ENCODE results near the gene FGD3. TPM values are rescaled to one million over a fixed set of nuclear protein-coding genes. Genes with fewer than 3 reads are reported as not detected.
"Not testable (repeated sequence)": the region's sequence is repeated elsewhere in the genome, so short reads cannot be mapped to it uniquely, and the experiment has no call there.

The FGD3 gene, protein sequence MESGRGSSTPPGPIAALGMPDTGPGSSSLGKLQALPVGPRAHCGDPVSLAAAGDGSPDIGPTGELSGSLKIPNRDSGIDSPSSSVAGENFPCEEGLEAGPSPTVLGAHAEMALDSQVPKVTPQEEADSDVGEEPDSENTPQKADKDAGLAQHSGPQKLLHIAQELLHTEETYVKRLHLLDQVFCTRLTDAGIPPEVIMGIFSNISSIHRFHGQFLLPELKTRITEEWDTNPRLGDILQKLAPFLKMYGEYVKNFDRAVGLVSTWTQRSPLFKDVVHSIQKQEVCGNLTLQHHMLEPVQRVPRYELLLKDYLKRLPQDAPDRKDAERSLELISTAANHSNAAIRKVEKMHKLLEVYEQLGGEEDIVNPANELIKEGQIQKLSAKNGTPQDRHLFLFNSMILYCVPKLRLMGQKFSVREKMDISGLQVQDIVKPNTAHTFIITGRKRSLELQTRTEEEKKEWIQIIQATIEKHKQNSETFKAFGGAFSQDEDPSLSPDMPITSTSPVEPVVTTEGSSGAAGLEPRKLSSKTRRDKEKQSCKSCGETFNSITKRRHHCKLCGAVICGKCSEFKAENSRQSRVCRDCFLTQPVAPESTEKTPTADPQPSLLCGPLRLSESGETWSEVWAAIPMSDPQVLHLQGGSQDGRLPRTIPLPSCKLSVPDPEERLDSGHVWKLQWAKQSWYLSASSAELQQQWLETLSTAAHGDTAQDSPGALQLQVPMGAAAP
- 10 to 100 TPM; 70.6 to 80.2 TPM for total RNA-seq

DNA sequence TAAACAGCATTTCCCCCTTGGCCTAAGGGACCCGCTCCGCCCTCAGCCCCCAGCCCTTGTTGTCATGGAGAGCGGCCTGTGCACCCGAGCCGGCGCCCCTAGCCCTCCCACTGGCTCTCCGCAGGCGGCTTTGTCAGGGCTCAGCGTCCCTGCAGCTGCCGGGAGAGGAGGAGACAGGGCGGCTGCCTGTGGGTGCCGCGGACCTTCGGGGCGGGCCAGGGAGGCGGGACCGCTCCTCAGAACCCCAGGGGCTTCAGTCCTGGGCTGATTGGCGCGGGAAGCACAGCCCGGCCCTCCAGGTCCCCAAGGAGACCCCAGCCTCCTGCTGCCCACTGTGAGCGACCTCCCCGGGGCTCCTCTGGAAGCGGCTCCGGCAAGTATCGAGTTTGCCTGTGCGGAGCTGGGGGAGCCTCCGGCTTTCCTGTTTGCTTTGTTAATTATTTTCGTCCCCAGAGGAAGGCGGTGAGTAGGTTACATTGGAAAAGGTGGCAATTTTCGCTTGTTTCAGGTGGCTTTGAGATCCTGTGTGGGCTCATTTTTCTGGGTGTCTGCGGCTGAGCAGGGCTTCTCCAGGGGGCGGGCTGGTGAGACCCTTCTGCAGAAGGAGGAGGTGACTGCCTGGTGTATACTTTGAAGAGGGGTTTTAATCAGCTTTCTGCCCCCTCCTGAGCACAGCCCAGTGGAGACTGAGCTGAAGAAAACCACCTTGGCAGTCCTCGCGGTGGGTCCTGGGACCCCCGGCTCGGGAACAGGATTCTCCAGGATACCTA, at the start of gene FGD3:
Gene FGD3, plus strand, starts transcription at position 256 of the 770 bp plus-strand sequence. CDS start 28,734 bp downstream, outside the sequence.
- Mint-ChIP-seq H3K4me1 (peaks cover 39% of the 10 kb centered on the region), H3K27me3 (no peaks in the 10 kb centered on the region), H3K4me3 (peak within 1 kb of the TSS; percentile 89), H3K36me3 (ENCODE audit: low read depth) (no peaks in the 10 kb centered on the region), H3K27ac (peak within 1 kb of the TSS; percentile 89), H3K9me3 (no peaks in the 10 kb centered on the region)
- ATAC-seq (replicated peaks) = peak; percentile 86

DNA sequence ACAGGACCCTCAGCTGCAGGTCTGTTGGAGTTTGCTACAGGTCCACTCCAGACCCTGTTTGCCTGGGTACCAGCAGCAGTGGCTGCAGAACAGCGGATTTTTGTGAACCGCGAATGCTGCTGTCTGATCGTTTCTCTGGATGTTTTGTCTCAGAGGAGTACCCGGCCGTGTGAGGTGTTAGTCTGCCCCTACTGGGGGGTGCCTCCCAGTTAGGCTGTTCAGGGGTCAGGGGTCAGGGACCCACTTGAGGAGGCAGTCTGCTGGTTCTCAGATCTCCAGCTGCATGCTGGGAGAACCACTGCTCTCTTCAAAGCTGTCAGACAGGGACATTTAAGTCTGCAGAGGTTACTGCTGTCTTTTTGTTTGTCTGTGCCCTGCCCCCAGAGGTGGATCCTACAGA, 42.2 kb upstream of the FGD3 start:
- ATAC-seq (replicated peaks); H3K4me1 Mint-ChIP-seq; H3K36me3 Mint-ChIP-seq (ENCODE audit: low read depth); H3K27ac Mint-ChIP-seq; H3K9me3 Mint-ChIP-seq; H3K27me3 Mint-ChIP-seq: not testable (repeated sequence)
- H3K4me3 Mint-ChIP-seq = peak overlapping the region; percentile 16

DNA sequence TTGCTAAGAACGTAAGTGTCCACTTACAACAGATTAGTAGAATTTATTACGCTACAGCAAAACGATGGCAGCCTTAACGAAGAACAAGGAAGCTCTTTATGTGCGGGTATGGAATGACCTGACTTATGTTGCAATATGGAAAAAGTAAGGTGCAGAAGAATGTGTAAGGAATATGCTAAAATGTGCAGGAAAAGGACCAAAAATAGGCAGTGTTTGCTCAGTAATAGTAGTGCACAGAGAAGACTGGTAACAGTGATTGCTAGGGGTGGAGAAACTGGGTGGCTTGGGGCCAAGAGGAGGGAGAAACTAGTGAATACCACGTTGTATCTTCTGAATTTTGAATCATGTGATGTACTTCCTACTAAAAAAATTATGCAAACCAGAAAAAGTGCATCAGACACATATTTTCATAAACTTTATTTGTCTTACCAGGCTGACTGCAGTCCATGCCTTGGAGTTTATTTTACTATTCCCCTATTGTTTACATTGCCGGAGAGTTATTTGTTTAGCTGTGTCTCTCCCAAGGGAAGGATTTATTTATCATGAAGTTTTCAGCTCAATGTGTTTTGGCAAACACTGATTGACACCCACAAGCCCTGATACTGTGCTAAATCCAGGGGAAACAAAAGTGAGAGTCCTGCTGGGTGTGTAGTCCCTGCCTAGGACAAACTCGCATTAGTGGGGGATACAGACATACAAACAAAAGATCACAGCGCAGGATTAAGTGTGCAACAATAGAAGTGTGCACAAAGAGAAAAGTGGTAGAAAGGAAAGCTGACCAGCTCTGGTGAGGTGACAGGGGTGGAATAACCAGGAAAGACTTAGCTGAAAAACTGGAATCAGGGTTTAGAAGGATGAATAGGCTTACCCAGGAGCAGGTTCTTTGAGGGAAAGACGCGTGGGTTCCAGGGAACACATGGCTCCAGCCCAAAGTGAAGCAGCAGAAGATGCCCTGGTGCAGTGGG, 35.5 kb upstream of the FGD3 start:
- Mint-ChIP-seq H3K9me3 (no peaks in the 10 kb centered on the region), H3K27me3 (peaks cover 3% of the 10 kb centered on the region), H3K4me3 (no peak overlapping the region), H3K4me1 (no peaks in the 10 kb centered on the region), H3K36me3 (ENCODE audit: low read depth) (no peaks in the 10 kb centered on the region), H3K27ac (no peak overlapping the region)
- no peak for ATAC-seq (replicated peaks)

DNA sequence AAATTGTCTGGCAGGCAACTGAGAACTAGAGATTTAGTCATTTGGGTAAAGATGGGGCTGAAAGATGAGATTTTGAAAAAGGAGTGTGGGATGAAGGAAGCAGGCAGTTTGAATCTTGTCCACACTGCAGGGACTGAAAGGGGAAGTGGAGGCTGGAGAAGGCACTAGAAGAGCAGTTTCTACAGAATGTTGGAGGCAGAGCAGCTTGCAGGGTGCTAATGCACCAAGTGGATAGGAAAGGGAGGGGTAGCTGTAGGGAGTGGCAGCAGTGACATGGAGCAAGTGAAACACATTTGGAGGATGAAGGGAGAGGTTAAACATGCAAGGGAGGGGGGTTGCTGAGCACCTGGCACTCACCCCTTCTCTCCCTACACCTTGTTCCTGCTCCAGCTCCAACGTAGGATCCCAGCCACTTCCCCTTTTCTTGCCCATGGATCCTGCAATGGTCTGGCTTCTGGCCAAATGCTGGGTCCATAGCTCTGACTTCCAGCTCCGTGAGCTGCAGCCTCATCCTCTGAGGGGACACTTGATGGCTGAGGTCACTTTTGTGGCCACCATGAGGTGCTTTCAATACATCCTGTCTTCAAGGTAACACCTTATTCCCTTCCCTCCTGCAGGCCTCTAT, 30.0 kb upstream of the FGD3 start:
- H3K4me3 Mint-ChIP-seq = no peak overlapping the region
- no peaks in the 10 kb centered on the region for H3K36me3 Mint-ChIP-seq (ENCODE audit: low read depth)
- no peak overlapping the region for H3K27ac Mint-ChIP-seq
- ATAC-seq (replicated peaks) = no peak
- no peaks in the 10 kb centered on the region for H3K27me3 Mint-ChIP-seq
- H3K4me1 Mint-ChIP-seq = peaks cover 6% of the 10 kb centered on the region
- H3K9me3 Mint-ChIP-seq = no peaks in the 10 kb centered on the region

DNA sequence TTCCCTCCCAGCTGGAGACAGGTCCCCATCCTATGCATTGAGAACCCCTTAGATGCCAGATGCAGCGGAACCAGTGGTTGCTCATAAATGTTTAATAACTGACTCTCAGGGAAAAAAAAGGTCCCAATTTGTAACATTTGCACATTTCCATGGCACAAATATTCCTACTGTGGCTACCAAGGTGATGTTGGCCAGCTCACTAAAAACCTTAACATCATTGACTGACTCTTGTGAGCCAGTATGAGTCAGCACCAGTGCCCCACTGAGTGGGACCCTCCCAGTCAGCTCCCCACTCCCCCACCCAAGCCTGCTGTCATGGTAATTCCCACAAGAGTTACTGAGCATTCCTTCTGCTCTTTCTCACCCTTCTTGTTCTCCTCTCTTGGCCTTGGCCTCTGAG, 26.9 kb upstream of the FGD3 start:
- Mint-ChIP-seq H3K4me1 (peaks cover 6% of the 10 kb centered on the region), H3K27me3 (no peaks in the 10 kb centered on the region), H3K27ac (no peak overlapping the region), H3K4me3 (no peak overlapping the region), H3K36me3 (ENCODE audit: low read depth) (no peaks in the 10 kb centered on the region), H3K9me3 (no peaks in the 10 kb centered on the region)
- no peak for ATAC-seq (replicated peaks)

DNA sequence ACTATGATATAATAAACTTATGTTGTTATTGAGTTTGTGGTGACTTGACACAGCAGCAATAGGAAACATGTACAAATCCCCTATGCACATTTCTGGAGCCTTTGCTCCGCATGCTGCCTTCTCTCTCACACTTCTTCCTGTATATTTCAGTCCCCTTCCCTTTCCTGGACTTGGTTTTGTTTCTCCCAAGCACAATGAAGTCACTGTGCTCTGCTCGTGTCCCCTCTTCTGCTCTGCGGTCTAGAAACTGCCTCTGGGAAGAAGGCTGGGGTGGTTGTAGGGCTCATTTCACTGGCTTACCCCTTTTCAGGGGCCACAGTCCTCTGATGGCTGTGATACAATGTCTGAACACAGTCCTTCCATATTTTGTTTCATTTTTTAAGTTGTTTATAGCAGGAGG, 15.7 kb upstream of the FGD3 start:
- no peaks in the 10 kb centered on the region for H3K9me3 Mint-ChIP-seq
- H3K4me3 Mint-ChIP-seq = no peak overlapping the region
- H3K27me3 Mint-ChIP-seq = no peaks in the 10 kb centered on the region
- ATAC-seq (replicated peaks) = no peak
- H3K27ac Mint-ChIP-seq = no peak overlapping the region
- no peaks in the 10 kb centered on the region for H3K4me1 Mint-ChIP-seq
- H3K36me3 Mint-ChIP-seq (ENCODE audit: low read depth) = no peaks in the 10 kb centered on the region

DNA sequence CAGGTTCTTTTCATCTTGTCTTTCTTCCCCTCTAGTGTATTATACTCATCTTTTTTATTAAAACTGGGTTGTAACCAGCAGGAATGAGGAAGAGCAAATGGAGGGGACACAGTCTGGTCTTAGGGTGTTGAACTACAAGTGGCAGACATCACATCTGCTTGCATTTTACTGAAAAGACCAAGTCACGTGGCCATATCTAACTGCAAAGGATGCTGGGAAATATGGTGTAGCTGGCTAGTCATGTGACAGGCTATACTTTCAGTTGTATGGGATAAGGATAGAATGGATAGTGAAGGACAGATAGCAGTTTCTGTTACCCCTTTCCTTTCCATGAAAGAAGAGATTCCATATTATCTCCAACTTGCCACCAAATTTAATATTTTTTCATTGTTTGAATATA, 13.0 kb upstream of the FGD3 start:
- Mint-ChIP-seq H3K36me3 (ENCODE audit: low read depth) (no peaks in the 10 kb centered on the region), H3K27ac (no peak overlapping the region), H3K9me3 (no peaks in the 10 kb centered on the region), H3K4me3 (no peak overlapping the region), H3K4me1 (no peaks in the 10 kb centered on the region), H3K27me3 (no peaks in the 10 kb centered on the region)
- no peak for ATAC-seq (replicated peaks)

DNA sequence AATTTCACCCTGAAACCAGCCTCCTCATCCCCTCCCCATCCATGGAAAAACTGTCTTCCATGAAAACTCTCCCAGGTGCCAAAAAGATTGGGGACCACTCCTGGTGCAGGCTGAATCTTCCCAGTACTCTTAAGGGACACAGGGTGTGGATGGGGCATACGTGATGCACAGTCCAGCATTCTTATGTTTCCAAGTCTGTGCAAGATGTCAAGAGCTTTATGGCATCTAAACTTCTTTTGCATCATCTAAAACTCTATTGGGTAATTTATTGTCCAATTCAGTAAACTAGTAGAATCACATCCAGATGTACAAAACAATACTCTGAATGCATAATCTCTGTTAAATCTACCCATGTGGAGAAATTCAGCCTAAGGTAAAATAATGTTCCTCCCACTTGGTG, 9.3 kb upstream of the FGD3 start:
- Mint-ChIP-seq H3K27ac (no peak overlapping the region), H3K36me3 (ENCODE audit: low read depth) (no peaks in the 10 kb centered on the region), H3K4me3 (no peak overlapping the region), H3K4me1 (no peaks in the 10 kb centered on the region), H3K27me3 (no peaks in the 10 kb centered on the region), H3K9me3 (no peaks in the 10 kb centered on the region)
- no peak for ATAC-seq (replicated peaks)

DNA sequence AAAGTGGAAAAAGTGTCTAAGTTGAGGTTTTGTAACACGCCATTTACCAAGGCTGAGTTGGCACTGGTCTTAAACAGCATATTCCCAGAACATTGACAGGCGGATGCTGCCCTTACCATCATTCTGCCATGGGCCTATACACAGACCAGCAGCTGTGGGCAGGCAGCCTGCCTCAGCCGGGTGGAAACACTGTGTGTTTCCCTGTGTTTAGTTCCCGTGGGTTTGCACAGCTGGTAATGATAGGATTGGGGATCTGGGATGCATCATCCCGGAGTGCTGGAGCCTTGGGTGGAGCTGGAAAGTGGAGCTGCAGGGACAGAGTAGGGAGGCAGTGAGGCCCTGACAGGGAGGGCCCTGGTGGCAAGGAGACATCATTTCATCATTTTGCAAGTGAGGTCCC, 5.5 kb upstream of the FGD3 start:
- no peaks in the 10 kb centered on the region for H3K9me3 Mint-ChIP-seq
- no peak for ATAC-seq (replicated peaks)
- no peaks in the 10 kb centered on the region for H3K36me3 Mint-ChIP-seq (ENCODE audit: low read depth)
- H3K27ac Mint-ChIP-seq = no peak overlapping the region
- H3K4me1 Mint-ChIP-seq = peaks cover 5% of the 10 kb centered on the region
- H3K4me3 Mint-ChIP-seq = no peak overlapping the region
- no peaks in the 10 kb centered on the region for H3K27me3 Mint-ChIP-seq

DNA sequence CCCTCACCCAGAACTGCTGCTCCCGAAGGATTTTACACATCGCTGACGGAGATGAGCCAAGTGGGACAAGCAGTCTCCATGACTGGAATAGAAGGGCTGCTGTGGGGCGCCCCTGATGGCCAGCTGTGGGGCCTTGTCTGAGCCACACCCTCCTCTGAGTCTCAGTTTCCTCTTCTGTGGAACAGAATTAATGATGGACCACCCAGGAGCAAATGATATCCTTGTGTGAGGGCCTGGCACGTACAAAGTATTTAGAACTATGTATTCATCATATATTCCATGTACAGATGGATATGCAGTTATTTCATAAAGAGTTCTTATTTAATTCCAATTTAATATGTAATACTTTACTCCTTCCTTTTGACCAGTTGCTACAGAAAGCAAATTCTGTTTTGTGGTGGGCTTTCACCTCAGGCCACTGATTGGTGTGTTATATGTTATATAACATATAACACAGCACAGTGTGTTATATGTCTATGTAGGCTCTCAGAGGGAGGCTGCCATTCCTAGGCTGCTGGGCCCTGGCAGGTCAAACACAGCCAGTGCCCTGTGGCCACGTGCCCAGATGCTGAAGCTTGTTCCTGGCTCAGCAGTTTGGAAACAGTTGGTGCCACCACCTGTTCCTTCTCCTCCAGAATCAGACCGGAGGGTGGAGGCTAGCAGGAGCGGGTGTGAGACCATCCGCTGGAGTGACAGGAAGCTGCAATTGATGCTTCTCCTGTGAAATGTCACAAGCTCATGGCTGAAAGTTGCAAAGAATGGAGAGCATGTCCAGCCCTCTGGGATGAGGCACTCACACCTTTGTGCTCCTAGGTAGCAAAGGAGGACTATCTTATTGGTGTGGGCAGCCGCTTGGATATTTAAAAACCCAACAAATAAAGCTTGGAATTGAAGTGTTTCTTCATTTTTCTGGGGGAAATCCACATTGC, 4.4 kb upstream of the FGD3 start:
- no peak overlapping the region for H3K4me3 Mint-ChIP-seq
- H3K9me3 Mint-ChIP-seq = no peaks in the 10 kb centered on the region
- H3K36me3 Mint-ChIP-seq (ENCODE audit: low read depth) = no peaks in the 10 kb centered on the region
- H3K4me1 Mint-ChIP-seq = peaks cover 9% of the 10 kb centered on the region
- no peak overlapping the region for H3K27ac Mint-ChIP-seq
- H3K27me3 Mint-ChIP-seq = no peaks in the 10 kb centered on the region
- no peak for ATAC-seq (replicated peaks)

DNA sequence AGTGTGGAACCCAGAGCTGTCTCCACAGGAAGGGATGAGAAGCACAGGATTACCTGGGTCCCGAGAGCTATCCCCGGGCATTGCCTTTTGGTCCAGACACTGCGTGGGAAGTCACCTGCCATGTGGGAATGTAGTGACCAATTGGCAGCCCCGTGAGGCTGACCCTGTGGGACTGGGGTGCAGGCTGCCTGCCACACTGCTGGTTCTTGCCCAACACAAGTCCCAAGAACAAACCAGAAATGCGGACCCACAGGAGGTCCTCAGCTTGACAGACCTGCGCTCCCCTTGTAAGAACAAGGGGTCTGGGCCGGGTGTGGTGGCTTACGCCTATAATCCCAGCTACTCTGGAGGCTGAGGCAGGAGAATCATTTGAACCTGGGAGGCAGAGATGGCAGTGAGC, 2.4 kb upstream of the FGD3 start:
- Mint-ChIP-seq H3K27me3 (no peaks in the 10 kb centered on the region), H3K4me3 (no peak overlapping the region), H3K36me3 (ENCODE audit: low read depth) (no peaks in the 10 kb centered on the region), H3K27ac (no peak overlapping the region), H3K9me3 (no peaks in the 10 kb centered on the region), H3K4me1 (peaks cover 28% of the 10 kb centered on the region)
- no peak for ATAC-seq (replicated peaks)

DNA sequence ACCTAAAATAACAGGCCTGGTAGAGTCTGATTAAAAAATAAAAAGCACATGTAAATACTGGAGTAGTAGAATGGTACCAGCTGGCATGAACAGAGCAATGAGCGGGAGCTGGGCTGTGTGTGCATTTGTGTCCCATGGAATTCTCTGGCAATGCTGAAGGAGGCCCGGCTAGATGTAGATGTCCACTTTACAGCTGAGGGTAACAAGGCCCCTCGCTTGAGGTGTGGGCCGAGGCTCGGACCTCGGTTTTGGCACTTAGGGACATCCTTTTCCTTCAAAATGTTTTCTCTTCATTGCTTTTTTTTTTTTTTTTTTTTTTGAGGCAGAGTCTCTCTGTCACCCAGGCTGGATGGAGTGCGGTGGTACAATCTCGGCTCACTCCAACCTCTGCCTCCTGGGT, 1.5 kb upstream of the FGD3 start:
- Mint-ChIP-seq H3K9me3 (no peaks in the 10 kb centered on the region), H3K4me3 (no peak overlapping the region), H3K27me3 (no peaks in the 10 kb centered on the region), H3K4me1 (peaks cover 35% of the 10 kb centered on the region), H3K27ac (no peak overlapping the region), H3K36me3 (ENCODE audit: low read depth) (no peaks in the 10 kb centered on the region)
- no peak for ATAC-seq (replicated peaks)
